HG02981 (cell line): ENCODE measurements around the gene WDR45B.
"Not testable (repeated sequence)": the region's sequence is repeated elsewhere in the genome, so short reads cannot be mapped to it uniquely, and the experiment has no call there.

Source experiments
- ATAC-seq: cut with Tn5 transposase; IDR thresholded peaks from one replicate; pipeline ENCODE4 v1.9.1; 2021; ENCODE audit warnings: mild to moderate bottlenecking, moderate library complexity; ENCODE audit not compliant: unreplicated experiment

Gene WDR45B

DNA sequence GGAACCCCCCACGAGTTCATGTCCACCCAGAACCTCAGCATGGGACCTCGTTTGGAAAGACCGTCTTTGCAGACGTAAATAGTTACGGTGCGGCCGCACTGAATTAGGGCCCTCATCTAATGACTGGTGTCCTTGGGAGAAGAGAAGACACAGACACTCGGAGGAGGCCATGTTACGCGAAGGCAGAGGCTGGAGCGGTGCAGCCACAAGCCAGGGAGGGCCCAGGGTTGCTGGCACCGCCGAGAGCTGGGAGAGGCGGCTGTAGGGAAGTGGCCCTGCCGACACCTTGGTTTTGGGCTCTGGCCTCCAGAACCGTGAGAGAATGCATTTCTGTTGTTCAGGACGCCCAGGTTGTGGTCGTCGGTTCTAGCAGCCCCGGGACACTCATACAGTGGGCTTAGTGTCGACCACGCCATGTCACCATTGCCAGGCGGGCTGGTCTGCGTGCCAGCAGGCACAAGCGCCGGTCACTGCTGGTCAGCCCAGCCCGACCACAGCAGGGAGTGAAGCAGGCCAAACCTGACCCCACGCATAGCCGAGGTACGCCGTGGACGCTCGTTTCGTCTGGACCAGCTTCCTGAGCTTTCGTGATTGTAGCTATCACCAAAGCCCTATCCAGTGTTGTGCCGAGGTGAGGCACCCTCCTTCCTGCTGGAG is 10.7 kb upstream of the WDR45B start:
- ATAC-seq = no peak

DNA sequence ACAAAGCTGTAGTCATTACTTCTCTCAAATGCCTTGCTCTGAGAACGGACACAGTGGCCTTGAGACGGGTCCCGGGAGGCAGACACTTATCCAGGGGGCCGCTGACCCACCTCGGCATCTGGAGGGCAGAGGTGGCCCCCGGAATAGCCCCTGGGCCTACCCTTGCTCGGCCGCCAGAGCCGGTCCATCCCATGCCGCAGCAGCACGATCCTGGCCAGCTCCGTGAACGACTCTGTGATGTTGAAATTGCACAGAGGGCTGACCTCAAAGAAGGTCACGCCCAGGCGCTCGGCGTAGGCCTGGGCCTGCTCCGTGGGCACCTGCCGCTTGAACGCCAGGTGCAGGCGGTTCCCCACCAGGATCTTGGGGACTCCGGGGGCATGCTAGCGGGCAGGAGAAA is 10.1 kb upstream of the WDR45B start:
- no peak for ATAC-seq

- no peak for ATAC-seq
Measured at GRCh38 chr17:82657926-82658325, 9.7 kb upstream of the WDR45B start.

GRCh38 chr17:82656266-82656665 is 8.0 kb upstream of the WDR45B start:
- ATAC-seq = no peak

DNA sequence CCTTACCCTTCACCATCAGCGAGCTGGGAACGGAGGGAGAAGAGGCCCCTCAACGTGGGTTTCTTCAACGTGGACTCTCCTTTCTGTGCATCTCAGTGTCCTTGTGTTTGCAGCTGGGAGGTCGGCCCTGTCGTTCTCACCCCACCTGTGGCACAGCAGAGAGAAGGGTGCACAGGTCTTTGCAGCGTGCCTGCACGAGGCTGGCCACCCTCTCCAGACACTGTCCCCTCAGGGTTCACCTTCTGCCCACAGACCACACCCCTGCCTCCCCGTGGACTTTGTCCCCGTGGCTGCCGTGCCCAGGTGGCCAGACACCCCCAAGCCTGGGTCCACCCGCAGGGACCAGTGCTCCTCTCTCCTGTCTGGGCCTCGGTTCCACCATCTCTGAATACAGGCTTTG is 7.3 kb upstream of the WDR45B start:
- no peak for ATAC-seq

DNA sequence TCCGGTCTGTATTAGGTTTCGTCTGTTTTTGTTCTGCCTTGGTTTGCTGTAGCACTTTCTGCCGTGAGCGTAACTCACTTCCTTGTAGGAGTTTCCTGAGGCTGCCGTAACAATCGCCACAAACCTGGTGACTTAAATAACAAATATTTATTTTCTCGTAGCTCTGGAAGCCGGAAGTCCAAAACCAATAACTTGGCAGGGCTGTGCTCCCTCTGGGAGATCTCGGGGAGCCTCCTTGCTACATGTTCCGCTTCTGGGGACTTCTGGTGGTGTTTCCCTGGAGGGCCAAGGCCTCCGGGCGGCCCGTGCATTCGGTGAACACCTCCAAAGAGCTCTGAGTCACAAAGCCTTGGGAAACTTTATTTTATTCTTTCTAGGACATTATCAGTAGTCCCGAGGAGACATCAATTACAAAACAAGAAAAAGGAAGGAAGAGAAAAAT is 6.8 kb upstream of the WDR45B start:
- no peak for ATAC-seq

DNA sequence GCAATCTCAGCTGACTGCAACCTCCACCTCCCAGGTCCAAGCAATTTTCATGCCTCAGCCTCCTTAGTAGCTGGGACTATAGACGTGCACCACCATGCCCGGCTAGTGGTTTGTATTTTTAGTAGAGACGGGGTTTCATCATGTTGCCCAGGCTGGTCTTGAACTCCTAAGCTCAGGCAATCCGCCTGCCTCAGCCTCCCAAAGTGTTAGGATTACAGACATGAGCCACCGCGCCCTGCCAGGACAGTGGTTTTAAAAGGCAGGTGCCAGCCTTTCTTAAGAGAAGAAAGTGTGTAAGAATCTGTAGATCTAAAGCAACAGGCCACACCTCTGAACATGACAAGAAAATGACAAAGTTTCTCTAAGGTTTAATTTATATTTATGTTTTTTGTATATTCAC is 6.4 kb upstream of the WDR45B start:
- not testable (repeated sequence) for ATAC-seq

- no peak for ATAC-seq
Measured at GRCh38 chr17:82653651-82654528, 5.6 kb upstream of the WDR45B start.

GRCh38 chr17:82650723-82651122 is 2.5 kb upstream of the WDR45B start:
- no peak for ATAC-seq

- no peak for ATAC-seq
Measured at GRCh38 chr17:82649501-82650261, 1.4 kb upstream of the WDR45B start.

GRCh38 chr17:82648742-82649331 is 593 bp upstream of the WDR45B start:
- no peak for ATAC-seq

DNA sequence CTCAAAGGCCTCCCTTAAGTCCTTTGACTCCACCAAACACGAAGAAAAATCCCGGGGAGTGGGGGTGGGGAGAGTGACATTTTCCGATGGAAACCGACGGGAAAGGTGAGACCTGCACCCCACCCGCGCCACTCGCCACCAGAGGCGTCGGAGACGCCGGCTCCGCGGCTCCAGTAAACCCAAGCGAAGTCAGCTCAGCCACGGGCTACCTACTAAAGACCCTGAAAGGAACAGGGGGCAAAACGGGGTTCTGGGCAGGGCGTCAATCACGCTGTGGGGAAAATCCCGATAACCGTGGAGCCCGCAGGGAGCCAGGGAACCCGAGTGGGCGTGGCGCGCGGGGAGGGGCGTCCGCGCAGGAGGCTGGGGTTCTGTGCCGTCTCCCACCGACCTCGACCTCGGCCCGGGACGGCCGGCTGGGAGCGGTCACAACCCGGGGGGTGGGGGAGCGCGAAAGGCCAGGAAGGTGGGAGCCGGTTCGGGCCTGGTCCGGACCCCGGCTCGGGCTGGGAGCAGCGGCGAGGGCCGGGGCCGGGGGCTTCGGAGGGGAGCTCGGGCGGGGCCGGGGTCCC is 565 bp downstream of the WDR45B start:
- ATAC-seq = peak; percentile 13

GRCh38 chr17:82645516-82645915 is 2.7 kb downstream of the WDR45B start:
- no peak for ATAC-seq

- no peak for ATAC-seq
Measured at GRCh38 chr17:82644148-82644547, 4.1 kb downstream of the WDR45B start.

- no peak for ATAC-seq
Measured at GRCh38 chr17:82642022-82642421, 6.2 kb downstream of the WDR45B start.

DNA sequence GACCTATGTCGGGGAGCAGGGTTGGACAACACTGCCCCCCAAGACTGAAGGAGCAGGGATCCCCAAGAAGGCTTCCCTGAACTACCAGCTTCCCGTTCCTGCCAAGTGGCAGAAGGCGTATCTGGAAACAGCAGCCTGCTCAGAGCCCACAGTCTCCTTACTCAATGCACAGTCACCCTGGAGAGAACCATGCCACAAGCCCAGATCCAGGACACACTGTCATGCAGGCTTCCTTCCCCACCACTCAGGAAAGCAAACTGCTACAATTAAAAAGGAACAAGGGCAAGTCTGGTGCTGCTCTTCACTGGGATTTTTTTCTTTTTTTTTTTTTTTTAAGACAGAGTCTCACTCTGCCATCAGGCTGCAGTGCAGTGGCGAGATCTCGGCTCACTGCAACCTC is 8.2 kb downstream of the WDR45B start:
- no peak for ATAC-seq

DNA sequence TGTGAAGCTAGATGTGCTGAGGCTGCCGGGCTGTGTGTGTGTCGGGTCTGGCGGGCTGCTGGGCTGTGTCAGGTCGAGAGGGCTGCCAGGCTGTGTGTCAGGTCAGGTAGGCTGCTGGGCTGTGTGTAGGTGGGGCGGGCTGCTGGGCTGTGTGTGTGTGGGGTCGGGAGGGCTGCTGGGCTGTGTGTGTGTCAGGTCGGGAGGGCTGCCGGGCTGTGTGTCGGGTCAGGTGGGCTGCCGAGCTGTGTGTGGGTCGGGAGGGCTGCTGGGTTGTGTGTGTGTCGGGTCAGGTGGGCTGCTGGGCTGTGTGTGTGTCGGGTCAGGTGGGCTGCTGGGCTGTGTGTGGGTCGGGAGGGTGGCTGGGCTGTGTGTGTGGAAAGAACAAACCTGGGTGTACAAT is 8.6 kb downstream of the WDR45B start:
- ATAC-seq = no peak

DNA sequence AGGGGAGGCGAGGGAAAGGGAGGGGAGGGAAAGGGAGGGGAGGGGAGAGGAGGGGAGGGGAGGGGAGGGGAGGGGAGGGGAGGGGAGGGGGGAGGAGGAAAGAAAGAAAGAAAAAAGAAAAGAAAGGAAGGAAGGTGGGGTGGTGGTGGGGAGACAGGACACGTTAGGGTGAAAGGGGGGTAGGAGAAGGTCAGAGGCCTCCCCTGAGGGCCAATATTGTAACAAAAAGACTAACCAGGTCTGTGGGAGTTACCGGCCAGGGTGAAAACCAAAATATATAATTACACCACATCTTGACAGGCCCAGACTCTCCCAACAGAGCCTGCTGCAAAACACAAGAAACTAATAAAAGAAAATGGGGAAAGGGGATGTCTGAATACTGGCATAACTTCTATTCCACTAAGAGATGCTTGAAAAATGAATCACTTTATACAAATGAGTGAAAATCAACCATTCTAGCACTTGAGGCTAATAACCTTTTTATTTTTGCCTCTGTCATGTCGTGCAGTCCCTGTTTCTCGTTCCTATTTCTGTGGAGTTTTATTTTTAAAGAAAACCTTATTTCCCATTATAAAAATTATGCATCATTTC is 10.0 kb downstream of the WDR45B start:
- ATAC-seq = no peak

- no peak for ATAC-seq
Measured at GRCh38 chr17:82636626-82637598, 11.3 kb downstream of the WDR45B start.
